ENCODE results near the gene ARL13A. TPM values are rescaled to one million over a fixed set of nuclear protein-coding genes. Genes with fewer than 3 reads are reported as not detected.
"Not testable (repeated sequence)": the region's sequence is repeated elsewhere in the genome, so short reads cannot be mapped to it uniquely, and the experiment has no call there.

Gene ARL13A
- total RNA-seq (2014; rRNA removed; shearing (Covaris generic)) = not detected in 2 replicates
- polyA plus RNA-seq (2014; cell fraction: nucleus; rRNA removed) = not detected in 2 replicates

DNA sequence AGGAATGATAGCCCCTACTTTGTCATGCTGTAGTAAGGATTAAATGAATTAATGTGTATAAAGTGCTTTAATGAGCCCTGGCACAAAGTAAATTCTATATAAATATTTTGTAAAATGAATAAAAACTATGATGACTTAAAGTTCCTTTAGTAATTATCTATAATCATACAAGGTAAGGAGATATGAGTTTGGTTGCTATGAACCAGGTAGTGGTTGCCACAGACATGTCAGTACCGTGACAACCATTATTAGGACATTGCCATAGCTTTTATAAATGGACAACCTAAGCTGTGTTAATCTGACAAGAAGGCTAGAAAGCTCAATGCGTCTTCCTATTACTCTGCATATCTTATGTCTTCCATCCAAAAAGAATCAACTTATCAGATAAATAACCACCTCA lies at the start of gene ARL13A:
TSS of gene ARL13A (plus strand) at position 301 of the 400 bp plus-strand sequence. CDS start 3,982 bp downstream, outside the sequence.
- no peak for DNase-seq (ENCODE audit: extremely low read depth, low read depth)

DNA sequence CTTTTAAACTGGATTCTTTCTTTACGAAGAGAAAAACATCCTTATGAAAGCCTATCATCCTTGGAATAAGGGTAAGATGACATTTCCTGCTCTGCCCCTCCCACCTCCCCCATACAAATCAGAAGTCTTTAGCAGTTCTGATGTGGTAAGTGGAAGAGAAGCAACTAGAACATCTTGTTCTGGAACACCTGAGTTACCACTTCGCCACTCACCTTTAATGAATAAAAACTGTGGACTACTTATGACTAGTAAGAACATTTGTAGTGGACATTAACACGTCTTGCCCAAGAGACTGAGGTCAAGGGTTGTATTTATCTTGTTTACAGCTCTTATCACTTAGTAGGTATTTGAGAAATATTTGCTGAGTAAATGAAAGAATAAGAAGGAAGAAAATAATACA lies 45.1 kb upstream of the ARL13A start:
- no peak for DNase-seq (ENCODE audit: extremely low read depth, low read depth)

- no peak for DNase-seq (ENCODE audit: extremely low read depth, low read depth)
Observed at GRCh38 chrX:100926453-100926852, 43.1 kb upstream of the ARL13A start.

DNA sequence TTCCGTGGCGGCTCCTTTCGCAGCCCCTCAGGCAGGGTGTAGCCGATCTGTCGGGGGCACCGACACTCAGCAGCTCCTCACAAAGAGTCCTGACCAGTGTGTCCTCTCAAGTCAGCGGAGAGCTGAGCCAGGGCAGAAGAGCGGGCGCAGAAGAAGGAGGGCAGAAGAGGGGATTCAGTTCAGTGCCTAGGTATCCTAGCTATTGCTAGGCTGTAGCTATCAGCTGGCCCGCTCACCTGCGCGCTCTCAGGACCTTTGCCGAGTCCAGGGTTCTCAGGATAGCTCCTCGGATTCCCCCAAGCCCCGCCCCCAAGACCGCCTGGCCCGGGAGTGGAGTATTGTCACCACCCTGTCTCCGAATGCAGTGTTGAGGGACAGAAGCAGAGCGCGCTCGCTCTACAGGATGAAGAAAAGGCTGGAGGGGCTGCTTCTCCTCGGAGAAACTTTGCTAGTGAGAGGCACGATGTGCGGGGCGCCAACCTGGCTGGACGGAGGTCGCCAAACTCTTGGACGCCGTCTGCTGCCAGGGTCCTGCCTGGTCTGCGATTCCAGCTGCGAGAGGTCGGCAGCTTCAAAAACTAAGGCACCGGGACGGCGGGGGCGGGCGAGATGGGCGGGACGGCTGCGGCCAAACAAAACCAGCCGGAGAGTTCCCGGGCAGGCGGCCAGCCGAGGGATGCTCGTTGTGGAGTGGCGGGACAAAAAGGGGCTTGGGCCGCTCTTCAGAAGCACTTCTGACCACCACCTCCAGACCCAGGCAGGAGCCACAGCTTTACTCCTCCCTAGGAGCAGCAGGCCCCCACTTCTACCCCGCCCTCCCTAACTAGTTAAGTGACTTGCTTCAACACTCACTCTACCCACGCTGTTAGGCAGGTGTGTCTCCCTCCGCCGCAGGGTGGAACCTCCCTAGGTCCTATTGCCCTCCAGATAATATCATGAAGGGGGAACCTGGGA lies 40.6 kb upstream of the ARL13A start, which contains the start of gene XKRX:
TSS of gene XKRX (minus strand) at position 258 of the 954 bp plus-strand sequence. CDS start 613 bp downstream, outside the sequence.
- no peak for DNase-seq (ENCODE audit: extremely low read depth, low read depth)

GRCh38 chrX:100931218-100931924 lies 38.1 kb upstream of the ARL13A start:
- DNase-seq (ENCODE audit: extremely low read depth, low read depth) = no peak

DNA sequence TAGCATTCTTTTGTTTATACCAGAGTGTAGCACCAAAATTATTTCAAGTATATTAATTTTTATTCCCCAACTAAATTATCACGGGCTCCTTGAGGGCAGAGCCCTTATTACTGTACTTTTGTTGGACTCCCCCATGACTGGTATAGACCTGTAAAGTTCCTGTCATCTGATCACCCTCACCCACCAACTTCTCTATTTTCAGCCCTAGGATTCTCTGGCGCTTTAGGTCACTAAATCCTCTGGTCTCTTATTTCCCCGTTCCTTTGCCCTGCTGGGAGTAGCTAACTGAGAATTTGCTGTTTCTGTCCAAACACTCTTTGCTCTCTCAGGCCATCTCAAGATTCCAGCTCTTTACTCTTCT lies 37.6 kb upstream of the ARL13A start:
- DNase-seq (ENCODE audit: extremely low read depth, low read depth) = no peak

- DNase-seq (ENCODE audit: extremely low read depth, low read depth) = no peak
Observed at GRCh38 chrX:100935767-100936166, 33.7 kb upstream of the ARL13A start.

GRCh38 chrX:100939333-100939732 lies 30.2 kb upstream of the ARL13A start:
- no peak for DNase-seq (ENCODE audit: extremely low read depth, low read depth)

DNA sequence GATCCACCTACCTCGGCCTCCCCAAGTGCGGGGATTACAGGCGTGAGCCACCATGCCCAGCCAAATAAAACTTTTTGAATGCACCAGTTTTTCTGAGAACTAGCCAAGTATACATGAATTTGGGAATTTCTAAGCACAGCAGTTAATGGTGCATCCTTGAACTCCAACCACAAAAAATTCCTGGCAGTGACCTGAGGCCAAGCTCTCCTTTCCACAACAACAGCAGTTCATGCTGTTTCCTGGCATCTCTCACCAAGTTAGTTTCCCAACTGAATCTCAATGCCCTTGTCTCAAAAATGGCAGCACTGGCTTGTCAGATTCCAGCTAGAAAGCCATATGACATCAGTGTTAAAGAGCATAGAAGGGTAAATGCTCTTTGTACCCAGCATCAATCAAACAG lies 24.9 kb upstream of the ARL13A start:
- no peak for DNase-seq (ENCODE audit: extremely low read depth, low read depth)

GRCh38 chrX:100946299-100946927 lies 23.1 kb upstream of the ARL13A start:
- peak; percentile 33 for DNase-seq (ENCODE audit: extremely low read depth, low read depth)

GRCh38 chrX:100948557-100948956 lies 21.0 kb upstream of the ARL13A start:
- DNase-seq (ENCODE audit: extremely low read depth, low read depth) = no peak

DNA sequence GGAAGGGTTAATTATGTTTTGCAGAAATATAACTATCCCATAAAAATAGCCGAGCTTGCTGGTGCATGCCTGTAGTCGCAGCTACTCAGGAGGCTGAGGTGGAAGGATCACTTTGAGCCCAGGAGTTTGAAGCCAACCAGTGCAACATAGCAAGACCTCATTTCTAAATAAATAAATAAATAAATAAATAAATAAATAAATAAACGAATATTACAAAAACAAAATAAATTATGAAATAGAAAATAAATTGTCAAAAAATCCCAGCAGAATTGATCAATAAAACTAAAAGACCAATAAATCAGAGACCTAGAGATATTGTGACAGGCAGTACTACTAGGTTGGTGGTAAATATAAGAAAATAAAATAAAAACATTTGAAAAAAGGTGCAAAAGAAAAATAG lies 6.7 kb upstream of the ARL13A start:
- no peak for DNase-seq (ENCODE audit: extremely low read depth, low read depth)

DNA sequence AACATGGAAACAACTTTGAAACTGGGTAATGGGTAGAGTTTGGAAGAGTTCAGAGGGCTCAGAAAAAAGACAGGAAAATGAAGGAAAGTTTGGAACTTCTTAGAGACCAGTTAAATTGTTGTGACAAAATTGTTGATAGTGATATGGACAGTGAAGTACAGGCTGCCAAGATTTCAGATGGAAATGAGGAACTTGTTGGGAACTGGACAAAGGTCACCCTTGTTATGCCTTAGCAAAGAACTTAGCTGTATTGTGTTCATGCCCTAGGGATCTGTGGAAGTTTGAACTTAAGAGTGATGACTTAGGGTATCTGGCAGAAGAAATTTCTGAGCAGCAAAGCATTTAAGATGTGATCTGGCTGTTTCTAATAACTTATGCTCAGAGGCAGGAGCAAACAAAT lies 5.1 kb upstream of the ARL13A start:
- DNase-seq (ENCODE audit: extremely low read depth, low read depth) = no peak

DNA sequence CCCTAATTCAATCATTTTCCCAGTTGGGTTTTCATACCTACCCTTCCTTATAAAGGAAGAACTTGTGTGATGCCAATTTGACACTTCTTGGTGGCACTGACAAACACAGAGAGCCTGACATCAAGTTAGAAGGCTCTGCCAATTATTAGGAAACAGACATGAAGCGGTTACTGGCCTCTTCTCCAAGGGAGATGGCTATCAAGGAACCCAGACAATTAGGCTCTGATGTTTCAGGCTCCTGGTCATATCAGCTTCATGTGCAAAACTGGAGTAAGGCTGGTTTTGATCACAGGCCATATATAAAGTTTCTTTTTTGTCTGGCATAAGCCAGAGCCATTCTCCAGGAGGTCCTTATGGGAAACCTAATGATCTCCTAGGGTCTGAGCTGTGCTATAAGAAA lies 428 bp downstream of the ARL13A start:
- DNase-seq (ENCODE audit: extremely low read depth, low read depth) = no peak

GRCh38 chrX:100973411-100973810 lies 3.9 kb downstream of the ARL13A start:
- no peak for DNase-seq (ENCODE audit: extremely low read depth, low read depth)

DNA sequence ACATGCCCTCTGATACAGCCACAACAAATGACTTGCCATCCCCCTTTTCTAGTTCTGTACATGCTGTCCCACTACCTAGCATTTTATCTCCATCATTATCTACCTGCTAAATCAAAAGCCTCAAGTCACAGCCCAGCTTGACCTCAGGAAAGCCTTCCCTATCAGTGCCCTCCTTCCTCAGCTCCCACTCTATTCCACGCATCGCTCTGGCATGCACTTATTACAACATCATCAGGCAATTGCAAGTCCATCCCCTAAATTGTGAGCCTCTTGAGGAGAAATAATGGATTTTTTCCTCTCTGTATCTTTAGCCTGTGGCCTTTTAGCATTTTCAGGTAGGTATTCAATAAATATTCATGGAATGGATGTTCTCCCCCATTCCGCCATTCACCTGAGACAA lies 5.7 kb downstream of the ARL13A start:
- DNase-seq (ENCODE audit: extremely low read depth, low read depth) = no peak

DNA sequence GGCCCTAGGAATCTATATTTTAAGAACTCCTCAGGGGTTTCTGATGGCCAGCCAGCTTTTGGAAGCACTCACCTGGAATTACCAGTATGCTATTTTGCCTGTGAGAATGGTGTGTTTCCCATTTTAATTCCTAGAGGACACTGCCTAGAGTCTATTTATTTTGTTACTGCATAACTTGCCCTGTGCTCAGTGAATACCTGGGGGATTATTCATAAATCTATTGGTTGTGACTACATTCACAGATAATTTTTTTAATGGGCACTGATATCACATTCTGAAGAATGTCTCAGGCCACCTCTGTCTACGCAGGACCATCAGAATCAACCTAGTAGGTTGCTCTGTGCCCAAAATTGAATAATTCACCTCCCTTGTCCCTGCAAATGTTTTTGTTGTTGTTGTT lies 6.7 kb downstream of the ARL13A start:
- DNase-seq (ENCODE audit: extremely low read depth, low read depth) = no peak

DNA sequence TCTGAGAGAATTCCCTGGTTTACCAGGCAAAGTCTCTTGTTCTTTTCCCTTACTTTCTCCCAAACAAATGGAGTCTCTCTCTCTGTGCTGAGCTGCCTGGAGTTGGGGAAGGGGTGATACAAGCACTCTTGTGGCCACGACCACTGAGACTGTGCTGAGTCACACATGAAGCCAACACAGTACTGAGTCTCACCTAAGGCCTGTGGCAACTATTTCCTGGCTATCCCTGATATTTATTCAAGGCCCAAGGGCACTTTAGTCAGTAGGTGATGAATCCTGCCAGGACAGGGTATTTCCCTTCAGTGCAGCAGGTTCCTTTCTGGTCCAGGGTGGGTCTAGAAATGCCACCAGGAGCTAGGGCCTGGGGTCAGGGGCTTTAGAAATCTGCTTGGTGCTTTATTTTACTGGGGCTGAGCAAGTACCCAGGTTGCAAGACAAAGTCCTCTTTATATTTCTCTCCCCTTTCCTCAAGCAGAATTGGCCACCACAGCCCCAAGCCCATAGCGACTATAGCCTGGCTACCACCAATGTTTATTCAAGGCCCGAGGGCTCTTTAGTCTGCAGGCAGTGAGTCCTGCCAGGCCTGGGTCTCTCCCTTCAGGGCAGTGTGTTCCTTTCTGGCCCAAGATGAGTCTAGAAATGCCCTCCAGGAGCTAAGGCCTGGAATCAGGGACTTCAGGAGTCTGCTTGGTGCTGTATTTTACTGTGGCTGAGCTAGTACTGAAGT lies 10.5 kb downstream of the ARL13A start:
- DNase-seq (ENCODE audit: extremely low read depth, low read depth) = no peak

GRCh38 chrX:100980608-100981497 lies 11.3 kb downstream of the ARL13A start:
- DNase-seq (ENCODE audit: extremely low read depth, low read depth) = no peak

- DNase-seq (ENCODE audit: extremely low read depth, low read depth) = not testable (repeated sequence)
Observed at GRCh38 chrX:100981498-100981845, 12.0 kb downstream of the ARL13A start.
